Brain microvascular endothelial cell (primary cell): ENCODE measurements around the gene MARF1.

Source experiments
- DNase-seq: peaks from one replicate; pipeline ENCODE4 v3.0.0-alpha.2; 2020
- H3K27ac ChIP-seq: fragments of 250-450 bp; sonication (Bioruptor Pico); 2 replicates; pipeline ENCODE4 v1.5.1; 2020; ENCODE audit warnings: mild to moderate bottlenecking, moderate library complexity
- H3K27me3 ChIP-seq: fragments of 250-450 bp; sonication (Bioruptor Pico); replicated peaks from 2 replicates; pipeline ENCODE4 v1.5.1; 2020; ENCODE audit warnings: mild to moderate bottlenecking
- H3K36me3 ChIP-seq: fragments of 250-450 bp; sonication (Bioruptor Pico); replicated peaks from 2 replicates; pipeline ENCODE4 v1.5.1; 2020; ENCODE audit warnings: mild to moderate bottlenecking
- H3K4me3 ChIP-seq: 2 replicates; pipeline ENCODE4 v1.5.1; 2011; ENCODE audit warnings: low read depth, mild to moderate bottlenecking, control low read depth, low read length, moderate library complexity
- in situ Hi-C: cut with HindIII; loops from 2 replicates; pipeline ENCODE4 v1.10.0; 2017; ENCODE audit warnings: low sequenced_read_pairs, low pct_ligation_motif_present
- TF ChIP-seq, protein P1 (sequence below): IDR thresholded peaks from 2 replicates; pipeline ENCODE4 v1.5.1; 2011; ENCODE audit warnings: low read depth, mild to moderate bottlenecking, moderate library complexity, low read length, control low read depth, inconsistent platforms; ENCODE audit errors: missing control alignments

The MARF1 gene

DNA sequence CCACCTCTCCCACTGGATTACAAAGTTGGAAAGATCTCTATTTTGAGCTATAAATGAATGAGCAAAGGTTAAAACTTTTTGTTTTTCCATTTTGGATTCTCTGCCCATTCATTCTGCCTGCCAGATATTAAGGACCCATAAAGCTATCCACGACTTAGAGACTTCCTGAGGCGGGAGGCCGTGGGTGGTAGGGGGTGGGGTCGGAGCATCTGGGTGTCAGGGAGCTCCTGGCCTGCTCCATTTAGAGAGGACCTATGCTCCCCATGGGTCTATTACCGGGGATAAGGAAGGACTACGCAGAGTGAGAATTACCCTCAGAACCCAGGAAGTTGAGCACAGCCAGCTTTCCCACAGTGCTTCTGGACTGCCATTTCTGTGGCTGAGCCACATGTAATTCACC is 45.8 kb downstream of the MARF1 start:
- TF ChIP-seq, protein P1, sequence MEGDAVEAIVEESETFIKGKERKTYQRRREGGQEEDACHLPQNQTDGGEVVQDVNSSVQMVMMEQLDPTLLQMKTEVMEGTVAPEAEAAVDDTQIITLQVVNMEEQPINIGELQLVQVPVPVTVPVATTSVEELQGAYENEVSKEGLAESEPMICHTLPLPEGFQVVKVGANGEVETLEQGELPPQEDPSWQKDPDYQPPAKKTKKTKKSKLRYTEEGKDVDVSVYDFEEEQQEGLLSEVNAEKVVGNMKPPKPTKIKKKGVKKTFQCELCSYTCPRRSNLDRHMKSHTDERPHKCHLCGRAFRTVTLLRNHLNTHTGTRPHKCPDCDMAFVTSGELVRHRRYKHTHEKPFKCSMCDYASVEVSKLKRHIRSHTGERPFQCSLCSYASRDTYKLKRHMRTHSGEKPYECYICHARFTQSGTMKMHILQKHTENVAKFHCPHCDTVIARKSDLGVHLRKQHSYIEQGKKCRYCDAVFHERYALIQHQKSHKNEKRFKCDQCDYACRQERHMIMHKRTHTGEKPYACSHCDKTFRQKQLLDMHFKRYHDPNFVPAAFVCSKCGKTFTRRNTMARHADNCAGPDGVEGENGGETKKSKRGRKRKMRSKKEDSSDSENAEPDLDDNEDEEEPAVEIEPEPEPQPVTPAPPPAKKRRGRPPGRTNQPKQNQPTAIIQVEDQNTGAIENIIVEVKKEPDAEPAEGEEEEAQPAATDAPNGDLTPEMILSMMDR, result no peak
- DNase-seq, result no peak
- Histone ChIP-seq H3K4me3 (no peak overlapping the region), H3K27me3 (no peaks in the 10 kb centered on the region), H3K27ac (no peak overlapping the region), H3K36me3 (peaks cover 33% of the 10 kb centered on the region)
- in situ Hi-C loops, result no loop called here

GRCh38 chr16:15594711-15595320 is 48.1 kb downstream of the MARF1 start:
- no peak for DNase-seq
- H3K4me3 ChIP-seq, result no peak overlapping the region
- H3K27ac ChIP-seq, result no peak overlapping the region
- in situ Hi-C loops, result no loop called here
- H3K27me3 ChIP-seq, result no peaks in the 10 kb centered on the region
- H3K36me3 ChIP-seq, result peaks cover 16% of the 10 kb centered on the region
- TF ChIP-seq, protein P1, result no peak

GRCh38 chr16:15593235-15593634 is 49.7 kb downstream of the MARF1 start:
- Histone ChIP-seq H3K4me3 (no peak overlapping the region), H3K27ac (no peak overlapping the region), H3K36me3 (peaks cover 9% of the 10 kb centered on the region), H3K27me3 (no peaks in the 10 kb centered on the region)
- in situ Hi-C loops, result no loop called here
- no peak for DNase-seq
- TF ChIP-seq, protein P1, result no peak

DNA sequence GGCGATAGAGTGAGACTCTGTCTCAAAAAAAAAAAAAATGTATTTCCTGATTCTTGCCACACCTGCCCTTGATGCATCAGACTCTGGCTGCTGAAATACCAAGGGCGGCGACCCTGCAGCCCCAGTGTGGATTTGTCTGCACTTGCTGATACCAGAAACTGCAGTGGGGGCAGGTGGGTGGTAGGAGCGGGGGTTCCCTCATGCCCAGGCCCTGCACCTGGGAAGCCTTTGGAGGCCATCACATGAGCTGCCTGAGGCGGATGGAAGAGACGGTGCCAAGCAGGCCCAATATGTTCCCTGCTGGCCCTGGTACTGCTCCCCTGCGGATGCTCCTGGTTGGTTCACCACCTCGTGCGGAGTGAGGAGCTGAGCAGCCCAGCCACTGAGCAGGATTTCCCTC is 50.6 kb downstream of the MARF1 start:
- Histone ChIP-seq H3K27me3 (no peaks in the 10 kb centered on the region), H3K4me3 (no peak overlapping the region), H3K27ac (no peak overlapping the region), H3K36me3 (peaks cover 4% of the 10 kb centered on the region)
- in situ Hi-C loops, result no loop called here
- TF ChIP-seq, protein P1, result no peak
- no peak for DNase-seq

DNA sequence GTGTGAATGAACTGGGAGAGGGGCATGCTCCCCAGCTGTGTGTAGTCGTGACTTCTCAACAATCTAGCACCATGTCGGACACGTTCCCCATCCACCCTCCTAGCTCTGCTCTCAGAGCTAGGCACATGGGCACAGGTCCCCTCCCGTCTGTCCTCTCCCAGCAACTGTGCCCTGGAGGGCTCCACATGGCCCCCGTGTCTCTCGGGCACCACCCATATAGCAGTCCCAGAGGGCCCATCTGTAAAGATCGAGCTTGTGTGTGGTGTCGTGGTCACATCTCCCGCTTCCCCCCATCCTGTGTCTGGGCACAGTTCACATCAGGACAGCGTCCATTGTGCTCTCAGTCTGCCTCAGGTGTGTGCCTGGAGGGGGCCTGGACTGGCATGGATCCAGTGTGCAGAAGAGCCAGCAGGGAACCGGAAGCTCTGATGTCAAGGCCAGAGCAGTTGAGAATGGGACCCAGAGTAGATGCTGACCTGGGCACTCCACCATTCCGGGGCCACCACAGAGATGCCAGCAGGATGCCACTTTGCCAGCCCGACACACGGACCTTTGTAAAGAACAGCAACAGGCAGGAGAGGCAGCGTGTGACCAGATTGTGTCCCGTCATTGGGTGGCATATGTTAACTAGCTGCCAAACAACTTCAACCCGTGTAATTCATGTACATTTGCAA is 55.7 kb downstream of the MARF1 start:
- in situ Hi-C loops, result no loop called here
- TF ChIP-seq, protein P1, result no peak
- H3K4me3 ChIP-seq, result no peak overlapping the region
- peaks cover 22% of the 10 kb centered on the region for H3K36me3 ChIP-seq
- H3K27ac ChIP-seq, result no peak overlapping the region
- H3K27me3 ChIP-seq, result no peaks in the 10 kb centered on the region
- DNase-seq, result no peak
